NCI-H2171 (cell line): ENCODE measurements around the gene CITED1.
"Not testable (repeated sequence)": the region's sequence is repeated elsewhere in the genome, so short reads cannot be mapped to it uniquely, and the experiment has no call there.

Experiments
- DNase-seq: peaks from one replicate; lab custom pipeline; 2025; lab: John Stamatoyannopoulos, UW

Gene CITED1, protein sequence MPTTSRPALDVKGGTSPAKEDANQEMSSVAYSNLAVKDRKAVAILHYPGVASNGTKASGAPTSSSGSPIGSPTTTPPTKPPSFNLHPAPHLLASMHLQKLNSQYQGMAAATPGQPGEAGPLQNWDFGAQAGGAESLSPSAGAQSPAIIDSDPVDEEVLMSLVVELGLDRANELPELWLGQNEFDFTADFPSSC

DNA sequence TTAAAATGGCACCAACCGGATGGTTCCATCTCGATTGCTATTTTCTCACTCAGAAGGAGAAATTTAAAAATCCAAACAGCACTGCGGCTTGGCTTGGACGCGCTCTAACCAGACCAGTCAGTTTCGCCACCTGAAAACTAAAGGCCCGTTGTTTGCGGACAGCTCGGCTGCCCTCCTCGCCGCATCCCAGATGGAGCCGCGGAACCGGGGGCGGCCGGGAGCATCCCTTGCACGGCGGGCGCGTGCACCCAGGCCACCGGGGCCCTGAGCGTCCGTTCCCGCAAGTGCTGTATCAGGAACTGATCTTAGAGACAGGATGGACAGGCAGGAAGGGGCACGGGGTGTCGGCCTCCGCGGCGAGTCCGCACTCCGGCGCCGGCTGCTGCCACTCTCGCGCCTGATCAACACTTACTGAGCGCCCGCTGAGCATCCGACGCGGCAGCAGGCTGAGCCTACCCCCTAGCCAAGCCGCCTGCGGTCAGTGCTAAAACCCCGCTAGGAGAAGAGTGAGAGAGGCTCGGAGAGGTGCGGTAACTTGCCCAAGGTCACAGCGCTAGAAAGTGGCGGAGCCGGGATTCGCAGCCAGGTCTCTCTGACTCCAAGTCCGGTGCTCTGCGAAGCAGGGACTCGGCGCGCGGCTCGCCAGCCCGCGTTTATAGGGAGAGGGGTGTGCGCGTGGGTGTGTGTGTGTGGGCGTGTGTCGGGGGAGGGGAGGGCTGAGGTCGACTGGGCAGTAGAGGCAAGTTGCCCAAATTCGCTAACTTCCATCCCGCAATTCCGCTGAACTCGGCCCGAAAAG lies at the start of gene CITED1:
Gene CITED1 (minus strand): TSS at position 629 of the 799 bp plus-strand sequence. CDS start 3,045 bp downstream, outside the sequence.
- DNase-seq: no peak

DNA sequence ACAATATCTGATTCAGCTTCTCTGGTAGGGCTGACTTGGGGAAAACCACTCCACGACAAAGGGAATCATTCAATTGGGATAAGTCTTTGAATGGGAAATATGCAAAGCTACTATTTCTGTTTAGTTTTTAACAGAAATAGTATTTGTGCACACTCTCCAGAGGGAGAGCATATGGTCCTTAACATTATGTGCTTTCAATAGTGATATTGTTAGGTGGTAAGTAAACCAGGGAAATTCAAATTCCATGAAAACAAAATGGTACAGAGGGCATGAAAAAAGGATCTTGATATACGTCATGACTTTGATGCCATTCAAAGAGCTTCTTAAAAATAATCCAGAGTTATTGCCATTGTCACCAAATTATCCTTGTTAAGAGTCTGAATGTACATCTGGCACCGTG lies 47.1 kb upstream of the CITED1 start:
- DNase-seq: no peak

DNA sequence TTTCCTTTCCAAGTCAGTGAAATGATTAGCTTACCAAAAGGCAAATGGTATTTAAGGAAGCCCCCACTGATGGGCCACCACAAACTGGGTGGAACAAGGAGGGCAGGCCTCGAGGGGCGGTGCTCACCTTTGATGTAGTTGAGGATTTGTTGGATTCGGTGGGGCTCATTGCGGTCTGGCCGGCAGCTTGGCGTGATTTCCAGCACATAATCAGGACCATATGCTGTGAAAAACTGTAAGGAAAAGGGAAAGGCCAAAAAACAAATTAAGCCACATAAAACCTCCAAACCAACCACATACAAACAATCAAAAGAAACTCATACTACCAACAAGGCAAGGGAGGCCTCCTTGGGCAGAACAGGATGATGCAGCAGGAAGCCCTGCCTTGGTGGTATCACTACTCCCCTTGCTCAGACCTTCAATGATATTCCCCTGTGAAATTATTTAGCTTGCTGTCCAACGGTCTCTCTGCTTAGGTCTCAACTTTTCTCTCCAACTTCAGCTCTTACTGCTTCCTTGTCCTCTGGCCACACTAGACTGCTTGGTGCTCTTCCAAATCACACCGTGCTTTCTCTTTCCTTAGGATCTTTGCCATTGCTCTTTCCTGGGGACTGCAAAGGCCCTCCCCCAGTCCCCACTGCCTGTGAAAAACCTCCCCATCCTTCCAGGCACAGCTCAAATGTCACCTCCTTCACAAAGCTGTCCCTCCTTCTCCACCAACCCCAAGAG lies 46.1 kb upstream of the CITED1 start:
- no peak for DNase-seq

DNA sequence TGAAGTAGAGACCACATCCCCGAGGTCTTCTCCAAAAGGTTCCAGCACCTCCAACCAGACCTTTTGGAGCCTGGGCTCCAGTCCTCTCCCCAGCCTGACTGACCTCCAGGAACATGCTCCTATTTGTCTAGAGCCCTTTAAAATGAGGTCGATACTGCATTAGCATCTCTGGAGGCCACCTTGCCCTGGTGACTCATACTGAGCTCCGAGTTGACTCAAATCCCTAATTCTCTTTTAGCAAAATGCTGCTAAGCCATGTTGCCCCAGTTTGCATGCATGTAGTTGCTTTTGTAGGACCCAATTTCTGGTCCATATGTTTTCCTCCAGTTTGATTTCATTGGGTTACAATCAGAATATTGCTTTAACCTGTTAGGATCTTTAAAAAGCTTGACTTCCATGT lies 43.5 kb upstream of the CITED1 start:
- DNase-seq: no peak

DNA sequence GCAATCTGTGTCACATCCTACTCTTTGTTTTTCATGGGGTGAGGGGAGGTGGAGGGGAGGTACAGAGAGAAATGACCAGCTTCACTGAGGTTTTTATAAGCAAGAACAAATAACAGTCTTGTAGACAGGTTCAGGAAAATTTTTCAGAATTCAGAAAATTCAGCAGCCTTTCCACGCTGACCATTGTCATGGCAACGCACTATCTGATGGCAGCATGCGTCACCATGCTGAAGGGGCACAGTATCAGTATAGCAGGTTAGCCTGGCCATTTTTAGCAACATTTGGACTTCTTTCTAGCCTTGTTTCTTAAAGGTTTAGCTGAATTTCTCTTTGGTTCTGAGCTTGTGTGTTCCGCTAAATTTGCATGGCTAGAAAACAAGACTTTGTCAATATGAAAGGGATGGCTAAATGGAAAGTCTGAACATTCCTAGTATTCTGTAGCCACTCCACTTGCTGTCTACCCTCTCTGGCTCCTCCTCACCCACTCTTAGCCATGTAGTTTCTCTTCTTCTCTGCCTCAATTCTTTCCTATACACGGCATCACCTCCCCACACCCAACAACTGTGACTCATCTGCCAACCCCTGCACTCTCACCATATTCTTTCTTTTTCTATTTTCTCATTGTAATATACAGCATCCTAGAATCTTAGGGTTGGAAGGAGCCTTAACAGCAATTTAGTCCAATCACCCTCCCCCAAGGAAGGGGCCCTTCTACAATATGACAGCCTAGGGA lies 42.7 kb upstream of the CITED1 start:
- DNase-seq: no peak

DNA sequence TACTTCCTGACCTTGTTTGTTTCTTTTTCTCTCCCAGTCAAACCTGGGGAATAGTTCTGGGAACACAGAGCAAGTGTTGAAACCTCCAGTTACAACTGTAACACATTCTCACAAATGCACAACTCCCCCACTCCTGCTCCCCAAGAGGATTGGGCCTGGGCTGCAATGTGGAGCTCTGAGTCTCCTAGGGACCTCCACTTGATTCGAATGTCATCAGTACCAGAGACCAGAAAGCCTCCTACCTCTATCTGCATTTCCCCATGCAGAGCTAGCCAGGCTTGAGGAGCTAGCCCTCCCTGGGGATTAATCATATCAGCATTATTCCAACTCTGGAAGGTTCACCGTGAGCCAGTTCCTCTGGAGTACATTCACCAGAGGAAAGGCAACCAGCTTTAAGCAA lies 41.7 kb upstream of the CITED1 start:
- DNase-seq: no peak

DNA sequence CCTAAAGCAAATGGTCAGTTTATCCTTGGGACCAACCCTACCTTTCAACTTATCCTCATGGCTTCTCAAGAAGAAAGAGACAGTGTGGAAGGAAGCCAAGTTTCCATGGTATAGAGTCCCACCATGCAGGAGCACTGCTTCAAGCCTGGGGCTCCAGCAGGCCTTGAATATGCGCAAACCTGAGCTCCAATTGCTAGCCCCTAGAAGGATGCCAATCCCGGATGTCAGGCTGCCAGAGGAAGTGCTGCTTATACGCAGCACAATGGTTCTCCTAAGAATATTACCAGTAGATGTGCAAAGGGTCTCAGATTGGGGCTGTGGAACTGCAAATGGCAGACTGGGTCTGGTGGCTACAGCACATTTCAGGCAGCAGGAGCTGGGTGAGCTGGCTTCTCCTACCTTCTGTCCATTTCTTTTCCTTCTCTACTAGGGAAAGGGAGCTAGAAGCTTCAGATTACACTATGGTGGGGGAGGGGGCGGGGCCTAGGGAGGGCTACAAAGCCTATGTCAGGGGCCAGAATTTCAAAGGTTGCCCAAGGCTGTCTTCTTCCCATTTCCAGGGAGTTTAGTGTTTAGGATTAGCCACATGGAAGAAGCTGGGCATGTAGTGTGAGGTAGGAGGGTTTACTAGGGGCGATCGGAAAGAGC lies 40.7 kb upstream of the CITED1 start:
- DNase-seq: no peak

DNA sequence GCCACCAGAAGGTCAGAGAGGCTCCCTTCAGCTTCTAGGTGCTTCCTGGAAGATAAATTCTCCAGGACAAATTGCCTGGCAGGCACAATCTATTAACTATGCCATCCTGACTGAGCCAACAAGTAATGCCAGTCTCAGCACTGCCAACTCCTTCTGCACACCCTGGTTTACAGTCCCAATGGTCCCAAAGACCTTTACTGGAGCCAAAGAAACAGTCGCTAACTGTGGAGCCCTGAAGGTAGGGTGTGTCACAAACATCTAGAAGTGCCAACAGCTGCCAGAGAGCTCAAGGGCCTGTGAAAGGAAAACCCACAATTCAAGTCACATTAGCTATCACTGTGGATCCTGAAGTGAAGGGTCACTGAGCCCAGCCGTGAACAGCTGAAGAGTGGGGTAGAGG lies 34.9 kb upstream of the CITED1 start:
- no peak for DNase-seq

DNA sequence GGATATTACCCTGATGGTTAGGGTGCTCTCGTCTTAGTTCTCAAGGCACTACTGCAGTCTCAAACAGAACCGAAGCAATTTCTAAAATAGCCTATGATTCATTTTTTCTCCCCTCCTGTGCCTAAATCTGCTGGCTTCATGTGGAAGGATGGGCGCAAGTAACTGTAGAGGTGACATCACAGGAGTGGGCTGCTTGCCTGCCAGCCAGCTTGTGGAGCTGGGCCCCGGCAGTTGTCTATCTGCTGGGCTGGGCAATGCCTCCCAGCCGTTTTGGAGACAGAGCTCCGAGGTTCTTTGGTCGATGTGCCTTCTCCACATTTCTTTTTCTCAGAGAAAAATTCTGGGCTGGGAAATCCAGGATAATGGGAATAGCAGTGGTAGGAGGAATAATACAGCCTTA lies 34.3 kb upstream of the CITED1 start:
- no peak for DNase-seq

DNA sequence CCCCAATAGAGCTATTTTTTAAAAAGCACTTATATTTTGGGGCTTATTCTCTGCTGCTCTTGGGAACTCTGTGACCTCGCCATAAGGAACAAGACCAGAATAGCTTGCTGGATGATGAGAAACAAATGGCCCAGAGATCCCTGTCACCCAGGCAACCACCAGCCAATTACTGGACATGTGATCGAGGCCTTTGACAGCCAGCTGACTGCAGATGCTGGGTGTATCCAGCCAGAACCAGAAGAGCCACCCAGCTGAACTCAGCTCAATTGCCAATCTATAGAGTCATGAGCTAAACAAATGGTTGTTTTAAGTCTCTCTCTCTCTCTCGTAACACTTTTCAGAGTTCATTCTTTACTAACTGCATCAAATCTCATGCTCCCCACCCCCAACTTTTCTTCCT lies 24.4 kb upstream of the CITED1 start:
- DNase-seq: no peak

DNA sequence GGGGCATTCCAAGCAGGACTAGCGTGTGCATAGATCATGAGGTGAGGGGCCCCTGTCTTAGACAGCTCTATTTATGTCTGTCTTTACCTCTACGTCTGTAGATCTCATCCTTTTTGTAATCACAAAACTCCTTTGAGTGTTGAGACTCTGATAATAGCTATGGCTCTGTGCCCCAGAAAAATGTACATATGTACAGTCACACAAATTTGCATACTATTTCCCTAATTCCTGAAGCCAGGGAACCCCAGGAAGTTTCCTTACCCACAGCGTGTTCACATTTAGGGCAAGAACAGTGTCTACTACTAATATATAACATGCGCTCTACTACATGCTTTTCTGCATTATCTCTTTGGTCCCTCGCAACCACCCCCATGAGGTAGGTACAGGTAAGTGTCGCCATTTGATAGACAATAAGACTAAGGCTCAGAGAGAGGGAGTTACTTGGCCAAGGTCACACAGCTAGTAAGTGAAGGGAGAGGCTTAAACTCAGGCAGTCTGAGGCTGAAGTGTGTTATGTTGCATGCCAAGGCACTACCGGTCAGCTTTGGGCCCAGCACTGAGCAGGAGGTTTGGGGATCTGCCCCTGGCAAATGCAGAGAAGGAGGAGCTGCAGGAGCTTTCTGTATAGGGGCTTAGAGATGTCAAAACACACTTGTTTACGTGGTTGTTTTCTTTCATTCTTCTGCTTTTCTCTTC lies 21.0 kb upstream of the CITED1 start:
- no peak for DNase-seq

DNA sequence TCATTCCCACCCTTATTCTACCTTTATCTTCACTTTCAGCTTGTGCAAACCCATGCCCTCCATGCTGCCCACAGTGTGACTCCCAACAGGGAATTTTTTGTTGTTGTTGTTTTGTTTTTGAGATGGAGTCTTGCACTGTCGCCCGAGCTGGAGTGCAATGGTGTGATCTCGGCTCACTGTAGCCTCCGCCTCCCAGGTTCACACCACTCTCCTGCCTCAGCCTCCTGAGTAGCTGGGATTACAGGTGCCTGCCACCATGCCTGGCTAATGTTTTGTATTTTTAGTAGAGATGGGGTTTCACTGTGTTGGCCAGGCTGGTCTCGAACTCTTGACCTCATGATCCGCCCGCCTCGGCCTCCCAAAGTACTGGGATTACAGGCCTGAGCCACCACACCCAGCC lies 13.9 kb upstream of the CITED1 start:
- DNase-seq: not testable (repeated sequence)

DNA sequence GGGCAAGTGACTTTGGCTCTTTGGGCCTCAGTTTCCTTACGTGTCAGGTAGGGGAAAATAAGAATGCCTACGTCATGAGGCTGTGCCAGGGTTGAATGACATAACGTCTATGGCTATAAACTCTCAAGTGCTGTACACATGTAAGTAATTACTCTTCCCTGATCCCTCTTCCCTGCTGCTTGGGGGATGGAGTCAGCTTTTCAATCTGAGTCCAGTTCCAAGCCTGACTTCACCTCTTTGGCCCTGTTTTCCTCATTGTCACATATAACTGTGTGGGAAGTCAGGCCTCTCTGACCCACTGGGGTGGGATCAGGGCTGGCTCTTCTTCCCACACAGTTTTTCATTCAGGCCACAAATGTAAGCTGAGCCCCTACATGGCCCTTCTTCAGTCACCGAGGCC lies 11.4 kb upstream of the CITED1 start:
- no peak for DNase-seq

DNA sequence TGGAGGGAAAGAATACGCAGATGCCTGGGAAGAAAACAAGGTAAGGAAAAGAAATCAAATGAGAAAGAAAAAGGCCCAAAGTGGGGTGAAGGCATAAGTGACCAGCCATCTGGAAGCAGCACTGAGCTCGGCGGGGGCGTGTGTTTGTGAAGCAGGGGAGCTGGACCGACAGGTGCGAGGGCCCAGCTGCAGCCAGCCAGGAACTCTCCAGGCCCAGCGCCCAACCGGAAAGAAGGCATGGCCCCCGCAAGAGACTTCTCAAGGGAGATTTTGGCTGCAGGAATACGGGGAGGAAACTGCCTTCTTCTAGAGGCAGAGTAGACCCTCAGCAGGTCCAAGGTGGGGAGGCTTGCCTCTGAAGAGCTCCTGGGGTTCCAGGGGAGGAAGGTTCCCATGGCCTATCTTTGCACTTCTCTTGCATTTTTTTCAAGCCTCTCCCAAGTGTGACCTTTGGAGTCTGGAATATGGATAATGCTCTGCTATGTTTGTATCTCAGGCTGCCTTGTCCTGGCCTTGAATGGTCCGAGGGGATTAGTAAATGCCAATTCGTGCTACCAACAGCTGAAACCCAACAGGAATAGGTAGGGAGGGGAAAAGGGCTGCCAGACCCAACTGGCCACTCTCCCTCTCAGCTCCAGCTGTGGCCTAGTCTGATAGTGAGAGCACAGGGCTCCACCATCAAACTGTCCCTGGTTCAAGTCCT lies 10.8 kb upstream of the CITED1 start:
- DNase-seq: no peak

DNA sequence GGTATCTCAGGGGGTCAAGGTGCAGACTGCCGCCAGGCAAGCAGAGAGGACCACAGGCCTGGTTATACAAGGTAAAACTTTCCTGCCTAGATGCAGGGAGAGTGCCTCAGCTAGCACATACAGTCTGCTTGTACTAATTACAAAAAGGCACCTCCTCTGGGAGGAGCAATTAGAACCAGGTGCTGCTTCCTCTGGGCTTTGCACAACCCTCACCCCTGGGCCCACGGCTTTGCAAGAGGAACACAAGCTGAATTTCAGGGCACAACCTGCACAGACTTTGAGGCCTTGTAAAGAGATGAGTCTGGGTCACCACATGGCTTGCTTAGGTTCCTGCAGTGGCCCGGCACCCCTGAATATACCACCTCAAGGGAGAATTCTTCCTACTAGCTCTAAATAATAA lies 9.2 kb upstream of the CITED1 start:
- DNase-seq: no peak

DNA sequence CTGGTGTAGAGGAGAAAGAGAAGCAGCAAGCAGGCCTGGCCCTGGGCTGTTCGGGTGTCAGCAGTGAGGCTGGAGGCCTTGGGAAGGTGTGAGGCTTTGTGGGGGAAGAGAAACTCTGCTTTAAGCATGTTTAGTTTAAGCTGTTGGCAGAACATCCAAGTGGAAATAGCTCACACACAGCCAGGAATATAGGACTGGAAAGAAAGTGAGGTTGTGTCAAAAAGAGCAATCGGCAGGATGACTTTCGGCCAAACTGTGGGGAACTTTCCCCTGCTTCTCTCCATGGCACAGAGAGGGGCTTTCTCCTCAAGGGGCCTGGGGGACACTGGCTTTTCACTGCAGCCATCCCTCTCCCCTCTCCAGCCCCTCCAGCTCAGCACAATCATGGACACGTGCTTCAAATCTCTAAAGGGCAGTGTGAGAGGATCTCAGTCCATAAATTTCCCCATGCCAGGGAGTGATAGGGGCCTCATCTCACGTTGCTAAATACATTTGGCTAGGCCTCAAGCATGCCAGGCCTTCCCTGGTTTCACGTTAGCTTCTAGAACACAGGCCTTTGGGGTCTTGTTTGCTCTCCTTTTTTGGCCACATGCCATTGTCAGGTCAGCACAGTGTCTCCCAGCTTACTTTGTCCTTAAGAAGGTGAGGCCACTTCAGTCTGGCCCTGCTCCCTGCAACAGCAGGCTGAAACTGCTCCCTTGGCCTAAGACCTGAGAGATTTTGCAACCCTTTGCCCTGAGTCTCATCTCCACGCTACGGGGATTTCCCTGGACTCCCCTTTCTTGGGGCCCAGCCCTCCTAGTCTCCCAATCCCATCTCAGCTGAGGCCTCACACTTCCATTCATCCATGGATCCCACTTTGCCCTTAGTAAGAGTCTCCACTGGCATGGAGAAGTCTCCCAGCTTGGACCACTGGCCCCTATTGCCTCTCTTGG lies 8.3 kb upstream of the CITED1 start:
- no peak for DNase-seq

DNA sequence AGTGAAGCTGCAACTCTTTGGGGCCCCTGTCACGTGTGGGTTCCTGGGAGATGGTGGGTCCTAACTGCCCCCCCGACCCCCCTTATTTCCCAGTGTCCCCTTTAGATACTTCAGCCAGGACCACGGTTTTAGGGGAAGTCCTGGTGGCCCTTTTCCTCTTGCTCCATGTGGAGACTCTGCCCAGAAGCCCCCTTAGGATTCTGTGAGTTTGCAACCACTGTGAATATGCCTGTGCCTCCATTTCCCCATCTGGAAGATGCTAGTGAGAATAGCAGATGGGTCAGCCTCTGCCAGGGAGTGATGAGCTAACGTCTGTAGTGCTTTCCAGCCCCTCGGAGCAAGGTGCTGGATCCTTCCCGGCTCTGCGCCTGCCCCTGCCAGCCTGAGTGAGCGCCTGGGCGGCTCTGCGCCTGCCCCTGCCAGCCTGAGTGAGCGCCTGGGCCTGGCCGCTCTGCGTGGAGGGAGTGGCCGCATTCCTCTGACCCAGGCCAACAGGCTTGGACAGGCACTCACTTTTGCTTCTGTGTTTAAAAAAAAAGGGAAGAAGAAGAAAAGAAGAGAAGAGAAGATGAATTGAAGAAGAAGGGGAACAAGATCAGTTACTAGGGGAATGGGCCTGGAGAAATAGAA lies 6.7 kb upstream of the CITED1 start:
- DNase-seq: no peak

DNA sequence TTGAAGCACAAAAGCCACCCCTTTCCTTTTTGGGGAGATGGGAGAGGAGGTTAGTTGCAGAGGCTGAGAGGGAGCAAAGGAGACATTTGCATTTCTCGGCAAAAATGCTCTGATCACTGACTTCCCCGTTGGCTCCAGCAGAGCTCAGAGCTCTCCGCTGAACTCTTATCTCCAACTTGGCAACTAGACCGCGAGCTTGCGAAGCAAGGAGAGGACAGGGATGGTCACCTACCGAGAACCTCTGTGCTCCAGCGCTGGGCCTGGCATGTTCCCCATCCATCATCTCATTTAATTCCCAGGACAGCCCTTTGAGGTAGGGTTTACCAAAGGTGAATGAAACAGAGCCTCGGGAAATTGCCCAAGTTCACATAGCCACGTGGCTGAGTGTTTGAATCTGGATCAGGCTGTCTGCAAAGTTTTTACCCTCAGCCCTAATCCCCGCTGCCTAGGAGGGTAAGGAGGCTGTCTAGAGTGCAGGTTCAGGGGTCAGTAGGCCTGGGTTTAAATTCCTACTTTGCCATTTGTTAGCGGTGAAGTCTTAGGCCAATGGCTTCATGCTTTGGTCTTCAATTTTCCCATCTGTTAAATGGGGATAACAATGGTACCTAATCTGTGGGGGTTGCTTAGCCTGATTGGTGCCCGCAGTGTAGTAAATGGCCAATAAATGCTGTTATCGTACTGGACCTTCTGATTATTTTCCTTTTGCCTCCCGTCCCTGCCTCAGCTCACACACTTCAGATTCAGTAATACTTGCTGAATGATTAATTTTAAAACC lies 3.8 kb upstream of the CITED1 start:
- DNase-seq: no peak
